HepG2 (cell line): Measurements from ENCODE around the gene TMBIM4. TPM values are rescaled to one million over a fixed set of nuclear protein-coding genes. Genes with fewer than 3 reads are reported as not detected.

Source experiments
- ATAC-seq: fragments of 200-7000 bp; cut with Tn5 transposase; 3 replicates; pipeline ENCODE4 v1.9.1; 2020; ENCODE audit warnings: mild to moderate bottlenecking, moderate library complexity
- BruUV-seq: library from RNA; stranded (reverse); fragments of 400-500 nt; replicated peaks from 2 replicates; lab custom pipeline; 2021; lab: Mats Ljungman, UMichigan
- CTCF ChIA-PET: fragments of 300-600 bp; formaldehyde crosslinking; extraction: SDS; loops from one replicate; lab custom pipeline; 2021; ENCODE audit warnings: low total read pairs, inconsistent platforms, low intra/inter-chr PET ratio; lab: Yijun Ruan, JAX
- POLR2A ChIA-PET: fragments of 350-600 bp; sonication (Branson Sonifier 250); formaldehyde crosslinking; loops from one replicate; lab custom pipeline; 2020; ENCODE audit warnings: antibody characterized with exemption, inconsistent platforms; lab: Yijun Ruan, JAX
- DNase-seq: peaks from one replicate; pipeline ENCODE4 v3.0.0-alpha.2; 2015; ENCODE audit warnings: low spot score
- FAIRE-seq: peaks from 3 replicates; lab custom pipeline; 2011; peaks lifted over from hg19 to GRCh38; lab: Jason Lieb, UNC
- H2AFZ ChIP-seq: one replicate; pipeline ENCODE4 v1.6.1; 2011; ENCODE audit warnings: low read length, inconsistent platforms
- H3K27ac ChIP-seq: fragments of 300-600 bp; 3 replicates; pipeline ENCODE4 v1.8.0; 2011; ENCODE audit warnings: mixed run types, mild to moderate bottlenecking, mixed read lengths, low read length, inconsistent platforms; ENCODE audit not compliant: insufficient read depth; ENCODE audit errors: extremely low read length
- H3K27me3 ChIP-seq, 2 experiments: fragments of 200-600 bp in 1 of 2; 2 replicates in 1 of 2; 3 replicates in 1 of 2; pipeline versions ENCODE4 v1.6.0 to v1.8.0; 2011; ENCODE audit warnings: low read length in 2 of 2, mild to moderate bottlenecking in 2 of 2, moderate library complexity in 2 of 2, inconsistent platforms in 1 of 2; ENCODE audit not compliant: insufficient read depth in 2 of 2, control insufficient read depth in 1 of 2
- H3K36me3 ChIP-seq, 2 experiments: fragments of 200-600 bp in 1 of 2; replicated peaks in 1 of 2; 2 replicates in 1 of 2; 3 replicates in 1 of 2; pipeline versions ENCODE4 v1.5.1 to v1.8.0; 2011; ENCODE audit warnings: low read length in 2 of 2, inconsistent platforms in 1 of 2; ENCODE audit not compliant: insufficient read depth in 2 of 2, control insufficient read depth in 1 of 2
- H3K4me1 ChIP-seq: 2 replicates; pipeline ENCODE4 v1.5.1; 2012; ENCODE audit warnings: low read length, inconsistent platforms; ENCODE audit not compliant: insufficient read depth
- H3K4me2 ChIP-seq: 2 replicates; pipeline ENCODE4 v1.6.0; 2011; ENCODE audit warnings: low read depth, low read length, inconsistent platforms
- H3K4me3 ChIP-seq, 3 experiments: fragments of 200-600 bp in 1 of 3; sonication (generic), shearing (Covaris generic) in 1 of 3; replicated peaks in 1 of 3; 2 replicates each; pipeline ENCODE4 v1.5.1; 2011 to 2016; ENCODE audit warnings: low read length in 3 of 3, inconsistent platforms in 2 of 3, low read depth in 2 of 3, mild to moderate bottlenecking in 2 of 3, control low read depth in 1 of 3, mixed read lengths in 1 of 3; ENCODE audit not compliant: insufficient read depth in 1 of 3
- H3K79me2 ChIP-seq: one replicate; pipeline ENCODE4 v1.6.1; 2011; ENCODE audit warnings: low read length, inconsistent platforms; ENCODE audit not compliant: insufficient read depth
- H3K9ac ChIP-seq: 2 replicates; pipeline ENCODE4 v1.6.0; 2011; ENCODE audit warnings: mild to moderate bottlenecking, low read depth, low read length, inconsistent platforms; ENCODE audit not compliant: insufficient read depth
- H3K9me3 ChIP-seq: 2 replicates; pipeline ENCODE4 v1.5.1; 2012; ENCODE audit warnings: mild to moderate bottlenecking, low read length
- H4K20me1 ChIP-seq: 2 replicates; pipeline ENCODE4 v1.6.0; 2011; ENCODE audit warnings: inconsistent platforms, mild to moderate bottlenecking, low read length, moderate library complexity; ENCODE audit not compliant: insufficient read depth
- KLF11 ChIP-seq: IDR thresholded peaks from 2 replicates; pipeline ENCODE4 v1.6.1; 2016; ENCODE audit warnings: missing compliant biosample characterization
- NKX3-1 ChIP-seq: sonication (generic); formaldehyde crosslinking; IDR thresholded peaks from 2 replicates; pipeline ENCODE4 v1.5.0; 2020; ENCODE audit warnings: missing genetic modification reagents
- PAWR ChIP-seq: sonication (generic); formaldehyde crosslinking; IDR thresholded peaks from 2 replicates; pipeline ENCODE4 v1.4.0; 2020; ENCODE audit warnings: missing genetic modification reagents, mild to moderate bottlenecking, borderline replicate concordance
- TGIF2 ChIP-seq: IDR thresholded peaks from 2 replicates; pipeline ENCODE4 v1.6.1; 2016; ENCODE audit warnings: control low read depth, missing compliant biosample characterization
- YY1 ChIP-seq: IDR thresholded peaks from 2 replicates; pipeline ENCODE4 v1.6.1; 2011; ENCODE audit warnings: low read length, low read depth, moderate library complexity, mild to moderate bottlenecking; ENCODE audit not compliant: insufficient read depth, insufficient replicate concordance
- ZBTB42 ChIP-seq: sonication (generic); formaldehyde crosslinking; IDR thresholded peaks from 2 replicates; pipeline ENCODE4 v1.5.0; 2020; ENCODE audit warnings: mild to moderate bottlenecking, missing genetic modification reagents
- ZNF570 ChIP-seq: sonication (generic); formaldehyde crosslinking; IDR thresholded peaks from 2 replicates; pipeline ENCODE4 v1.4.0; 2020; ENCODE audit warnings: mild to moderate bottlenecking, missing genetic modification reagents, borderline replicate concordance
- WGBS: methylation state at CpG from one replicate; pipeline ENCODE4 v1.1.6; 2017; ENCODE audit warnings: low lambda C conversion rate; 5-methylcytosine and 5-hydroxymethylcytosine counted together
- in situ Hi-C: cut with HindIII; loops from 2 replicates; pipeline ENCODE4 v1.10.0; 2017; ENCODE audit warnings: low pct_unique_long_range_greater_than_20kb; ENCODE audit not compliant: extremely low pct_ligation_motif_present
- intact Hi-C: fragments of 100-400 bp; cut with micrococcal nuclease; formaldehyde crosslinking; loops from one replicate; pipeline ENCODE4 v1.10.0; 2022; ENCODE audit not compliant: unreplicated experiment
- polyA plus RNA-seq, 8 experiments: library from polyadenylated mRNA; depleted of rRNA in 3 of 8; stranded (reverse) in 7 of 8; unstranded in 1 of 8; fragments of >200 nt; fragmentation: Illumina TruSeq in 4 of 8; extraction: Trizol in 4 of 8; gene quantifications; 2 replicates each; pipeline versions ENCODE4 v1.2.1 to v1.2.3, GENCODE V29; 2011 to 2016; ENCODE audit warnings: low read depth in 4 of 8, missing spikeins in 1 of 8, mixed read lengths in 1 of 8; ENCODE audit not compliant: insufficient read depth in 1 of 8
- total RNA-seq, 5 experiments: library from RNA; depleted of rRNA; stranded (reverse); fragments of >200 nt; fragmentation: Illumina TruSeq; extraction: Trizol; gene quantifications; 2 replicates each; pipeline ENCODE4 v1.2.3, GENCODE V29; 2016; ENCODE audit warnings: low read depth in 1 of 5

The TMBIM4 gene
- total and polyA plus RNA-seq, 2 of the 13 experiments (the other 11 are each of a cell fraction or from before 2014, with no cell fraction given) = 60.5 to 67.7 TPM

DNA sequence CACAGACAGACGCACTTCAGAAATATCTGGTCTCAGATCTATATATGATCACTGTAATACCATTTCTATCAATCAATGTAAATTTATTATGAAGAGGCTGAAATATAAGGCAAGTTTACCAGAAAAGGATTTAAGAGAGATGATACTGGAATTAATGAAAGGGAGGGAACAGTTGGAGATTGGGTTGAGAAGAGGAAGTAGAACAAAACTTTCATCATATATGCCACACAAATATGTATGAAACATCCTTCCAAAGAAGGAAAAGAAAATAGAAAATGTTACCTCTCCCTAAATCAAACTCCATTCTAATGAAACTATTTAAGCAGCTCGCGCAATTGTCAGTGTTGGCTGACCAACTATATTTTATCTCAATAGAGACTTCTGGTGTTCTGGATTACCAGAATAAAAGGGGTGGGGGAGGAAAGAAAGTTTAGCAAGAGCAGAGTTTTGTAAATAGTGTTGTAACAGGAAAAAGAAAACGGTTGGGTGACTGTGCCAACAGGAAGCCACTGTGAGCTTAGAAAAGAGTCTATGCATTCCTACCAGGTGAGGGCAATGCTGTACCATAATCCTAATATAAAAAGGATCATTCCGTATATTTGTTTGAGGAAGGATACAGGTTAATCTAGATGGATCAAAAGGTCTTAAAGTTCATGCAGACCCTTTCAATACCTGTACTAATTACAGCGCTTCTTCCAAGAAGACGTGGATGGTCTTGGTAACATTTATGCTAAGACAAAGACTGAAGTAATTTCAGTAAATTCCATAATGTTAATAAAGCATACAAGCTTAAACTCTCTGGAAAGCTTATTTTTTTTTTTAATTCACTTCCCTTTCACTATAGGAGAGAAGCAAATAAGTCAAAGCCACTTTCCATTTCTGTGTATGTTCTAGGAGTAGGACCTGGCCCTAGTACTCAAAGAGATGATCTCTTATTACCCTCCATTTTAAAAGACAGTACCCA, 24.7 kb downstream of the TMBIM4 start (continued):
- no peak for TF ChIP-seq ZBTB42 (CRISPR knock-in tag)
- no peak for TF ChIP-seq ZNF570 (CRISPR knock-in tag)

DNA sequence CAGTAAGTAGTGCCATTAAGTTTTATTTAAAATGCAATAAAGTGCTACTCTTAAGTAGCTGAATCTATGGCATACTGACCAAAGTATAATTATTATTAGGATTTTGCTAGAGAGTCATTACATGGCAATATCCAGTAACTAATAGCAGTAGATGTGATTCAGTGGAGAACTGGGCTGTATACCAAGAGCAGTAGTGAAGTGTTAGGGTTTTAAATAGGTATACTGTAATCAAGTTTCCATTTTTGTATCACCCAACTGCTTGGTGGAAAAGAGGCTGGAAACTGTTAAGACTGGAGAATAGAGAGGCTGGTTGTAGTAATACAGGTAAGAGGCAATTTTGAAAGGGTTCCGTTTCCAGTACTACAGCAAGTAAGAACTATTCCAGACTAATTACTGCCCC, 25.9 kb downstream of the TMBIM4 start:
- ChIA-PET CTCF (no interaction called here), POLR2A (no interaction called here)
- no peak overlapping the region for H2AFZ ChIP-seq
- no peaks in the 10 kb centered on the region for H4K20me1 ChIP-seq
- no peak for FAIRE-seq
- peaks cover 10% of the 10 kb centered on the region for H3K9me3 ChIP-seq
- no peak overlapping the region for H3K4me3 ChIP-seq
- WGBS = 92% methylated on average over 1 of the region's 1 CpG
- H3K4me1 ChIP-seq = peaks cover 7% of the 10 kb centered on the region; the same call in 1 of the 2 replicates
- intact Hi-C loops = no loop called here
- no peak overlapping the region for H3K27ac ChIP-seq
- no peaks in the 10 kb centered on the region for H3K79me2 ChIP-seq
- no peaks in the 10 kb centered on the region for H3K27me3 ChIP-seq
- H3K36me3 ChIP-seq = peaks cover 2 to 8% of the 10 kb centered on the region in 2 experiments; a peak in 2 of 5 replicates
- no peak for DNase-seq
- ATAC-seq = no peak
- TF ChIP-seq NKX3-1 (CRISPR knock-in tag) (no peak), KLF11 (CRISPR knock-in tag) (no peak), TGIF2 (CRISPR knock-in tag) (no peak), PAWR (CRISPR knock-in tag) (no peak), YY1 (no peak)
- TF ChIP-seq, all 625 proteins: peak for 0
- Histone ChIP-seq H3K9ac (no peak overlapping the region), H3K4me2 (no peak overlapping the region)
- in situ Hi-C loops = loop anchor here (10.0 kb wide), 1 partner anchor 261 kb away; no protein-coding TSS in a partner anchor
- no TSS peak for BruUV-seq
